GM23338 (cell line): ENCODE measurements around the gene POTEJ.
"Not testable (repeated sequence)": the region's sequence is repeated elsewhere in the genome, so short reads cannot be mapped to it uniquely, and the experiment has no call there.

Experiments
- CREB1 ChIP-seq: fragments of 250-450 bp; sonication (Bioruptor Pico); IDR thresholded peaks from 2 replicates; pipeline ENCODE4 v1.5.0; 2020; ENCODE audit warnings: low read depth, mild to moderate bottlenecking, moderate library complexity
- EZH2 ChIP-seq: fragments of 200-600 bp; sonication (generic); IDR thresholded peaks from one replicate; pipeline ENCODE4 v1.8.0; 2017; ENCODE audit warnings: antibody characterized with exemption, mild to moderate bottlenecking, low read depth; ENCODE audit not compliant: unreplicated experiment
- EZH2phosphoT487 ChIP-seq: fragments of 200-600 bp; sonication (generic); IDR thresholded peaks from one replicate; pipeline ENCODE4 v1.8.1; 2018; ENCODE audit warnings: antibody characterized with exemption; ENCODE audit not compliant: unreplicated experiment
- JUNB ChIP-seq: IDR thresholded peaks from one replicate; pipeline ENCODE4 v1.6.1; 2016; ENCODE audit warnings: antibody characterized with exemption; ENCODE audit not compliant: unreplicated experiment
- NANOG ChIP-seq: IDR thresholded peaks from 2 replicates; pipeline ENCODE4 v1.6.1; 2016; ENCODE audit warnings: antibody characterized with exemption, borderline replicate concordance
- POLR2AphosphoS5 ChIP-seq: IDR thresholded peaks from 2 replicates; pipeline ENCODE4 v1.6.1; 2016; ENCODE audit warnings: antibody characterized with exemption, low read depth
- STAT1 ChIP-seq: IDR thresholded peaks from one replicate; pipeline ENCODE4 v1.6.1; 2016; ENCODE audit warnings: antibody characterized with exemption; ENCODE audit not compliant: unreplicated experiment
- ZNF114 ChIP-seq: fragments of 250-450 bp; sonication (Bioruptor Pico); IDR thresholded peaks from 2 replicates; pipeline ENCODE4 v1.5.0; 2020; ENCODE audit warnings: mild to moderate bottlenecking, moderate library complexity
- ZNF331 ChIP-seq: fragments of 250-450 bp; sonication (Bioruptor Pico); IDR thresholded peaks from 2 replicates; pipeline ENCODE4 v1.5.0; 2020; ENCODE audit warnings: low read depth, mild to moderate bottlenecking, moderate library complexity
- TF ChIP-seq, protein P1 (sequence below), 2 experiments: fragments of 200-600 bp in 1 of 2; sonication (generic) in 1 of 2; conservative IDR thresholded peaks; 2 replicates each; pipeline versions ENCODE4 v1.5.1 to v1.6.1; 2016 to 2017; ENCODE audit warnings: antibody characterized with exemption in 2 of 2, low read depth in 2 of 2, mild to moderate bottlenecking in 2 of 2, moderate library complexity in 1 of 2
- TF ChIP-seq, protein P2 (sequence below): IDR thresholded peaks from one replicate; pipeline ENCODE4 v1.6.1; 2018; ENCODE audit warnings: antibody characterized with exemption; ENCODE audit not compliant: unreplicated experiment

DNA sequence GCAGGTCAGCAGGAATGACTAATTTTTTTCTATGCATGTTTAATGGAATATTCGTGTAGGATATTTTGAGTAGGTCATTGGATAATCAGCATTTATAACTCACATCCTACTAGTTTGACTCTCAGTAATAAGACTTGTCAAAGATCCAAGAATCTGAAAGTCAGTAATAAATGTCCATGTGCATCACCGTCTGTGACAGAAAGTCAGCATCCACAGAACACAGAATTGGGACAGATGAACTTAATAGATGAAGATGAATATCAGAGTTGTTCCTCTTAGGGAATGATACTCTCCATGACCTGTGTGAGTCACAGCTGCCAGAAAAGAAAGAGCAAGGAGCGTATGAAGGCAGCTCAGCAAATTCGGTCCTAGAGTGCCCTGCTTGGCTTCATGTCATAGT, 30.4 kb downstream of the POTEJ start:
- TF ChIP-seq POLR2AphosphoS5; CREB1; EZH2; ZNF114 (CRISPR knock-in tag); JUNB; STAT1; EZH2phosphoT487; ZNF331 (CRISPR knock-in tag); NANOG: not testable (repeated sequence)
- TF ChIP-seq, protein P1, sequence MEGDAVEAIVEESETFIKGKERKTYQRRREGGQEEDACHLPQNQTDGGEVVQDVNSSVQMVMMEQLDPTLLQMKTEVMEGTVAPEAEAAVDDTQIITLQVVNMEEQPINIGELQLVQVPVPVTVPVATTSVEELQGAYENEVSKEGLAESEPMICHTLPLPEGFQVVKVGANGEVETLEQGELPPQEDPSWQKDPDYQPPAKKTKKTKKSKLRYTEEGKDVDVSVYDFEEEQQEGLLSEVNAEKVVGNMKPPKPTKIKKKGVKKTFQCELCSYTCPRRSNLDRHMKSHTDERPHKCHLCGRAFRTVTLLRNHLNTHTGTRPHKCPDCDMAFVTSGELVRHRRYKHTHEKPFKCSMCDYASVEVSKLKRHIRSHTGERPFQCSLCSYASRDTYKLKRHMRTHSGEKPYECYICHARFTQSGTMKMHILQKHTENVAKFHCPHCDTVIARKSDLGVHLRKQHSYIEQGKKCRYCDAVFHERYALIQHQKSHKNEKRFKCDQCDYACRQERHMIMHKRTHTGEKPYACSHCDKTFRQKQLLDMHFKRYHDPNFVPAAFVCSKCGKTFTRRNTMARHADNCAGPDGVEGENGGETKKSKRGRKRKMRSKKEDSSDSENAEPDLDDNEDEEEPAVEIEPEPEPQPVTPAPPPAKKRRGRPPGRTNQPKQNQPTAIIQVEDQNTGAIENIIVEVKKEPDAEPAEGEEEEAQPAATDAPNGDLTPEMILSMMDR (conservative IDR thresholded peaks at IDR 0.05; ENCODE audit: low read depth in 2 of 2), result not testable (repeated sequence)
- TF ChIP-seq, protein P2, sequence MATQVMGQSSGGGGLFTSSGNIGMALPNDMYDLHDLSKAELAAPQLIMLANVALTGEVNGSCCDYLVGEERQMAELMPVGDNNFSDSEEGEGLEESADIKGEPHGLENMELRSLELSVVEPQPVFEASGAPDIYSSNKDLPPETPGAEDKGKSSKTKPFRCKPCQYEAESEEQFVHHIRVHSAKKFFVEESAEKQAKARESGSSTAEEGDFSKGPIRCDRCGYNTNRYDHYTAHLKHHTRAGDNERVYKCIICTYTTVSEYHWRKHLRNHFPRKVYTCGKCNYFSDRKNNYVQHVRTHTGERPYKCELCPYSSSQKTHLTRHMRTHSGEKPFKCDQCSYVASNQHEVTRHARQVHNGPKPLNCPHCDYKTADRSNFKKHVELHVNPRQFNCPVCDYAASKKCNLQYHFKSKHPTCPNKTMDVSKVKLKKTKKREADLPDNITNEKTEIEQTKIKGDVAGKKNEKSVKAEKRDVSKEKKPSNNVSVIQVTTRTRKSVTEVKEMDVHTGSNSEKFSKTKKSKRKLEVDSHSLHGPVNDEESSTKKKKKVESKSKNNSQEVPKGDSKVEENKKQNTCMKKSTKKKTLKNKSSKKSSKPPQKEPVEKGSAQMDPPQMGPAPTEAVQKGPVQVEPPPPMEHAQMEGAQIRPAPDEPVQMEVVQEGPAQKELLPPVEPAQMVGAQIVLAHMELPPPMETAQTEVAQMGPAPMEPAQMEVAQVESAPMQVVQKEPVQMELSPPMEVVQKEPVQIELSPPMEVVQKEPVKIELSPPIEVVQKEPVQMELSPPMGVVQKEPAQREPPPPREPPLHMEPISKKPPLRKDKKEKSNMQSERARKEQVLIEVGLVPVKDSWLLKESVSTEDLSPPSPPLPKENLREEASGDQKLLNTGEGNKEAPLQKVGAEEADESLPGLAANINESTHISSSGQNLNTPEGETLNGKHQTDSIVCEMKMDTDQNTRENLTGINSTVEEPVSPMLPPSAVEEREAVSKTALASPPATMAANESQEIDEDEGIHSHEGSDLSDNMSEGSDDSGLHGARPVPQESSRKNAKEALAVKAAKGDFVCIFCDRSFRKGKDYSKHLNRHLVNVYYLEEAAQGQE, result not testable (repeated sequence)
